Lower lobe of right lung (tissue), 2 donors: Measurements from ENCODE around the gene SMAD6. TPM values are rescaled to one million over a fixed set of nuclear protein-coding genes. Genes with fewer than 3 reads are reported as not detected.
A peak's percentile ranks its signal among the peaks of the same experiment; 100 is the strongest.

Source experiments
- ATAC-seq, 2 donors: fragments of 200-7000 bp; cut with Tn5 transposase; one replicate each; pipeline ENCODE4 v1.9.1; 2020 to 2022; ENCODE audit warnings: mild to moderate bottlenecking in 2 of 2, moderate library complexity in 2 of 2
- DNase-seq: peaks from one replicate; pipeline ENCODE4 v3.0.0-alpha.2; 2020
- H3K27ac ChIP-seq: fragments of 200-600 bp; one replicate; pipeline ENCODE4 v1.8.0; 2022
- H3K27me3 ChIP-seq: fragments of 200-600 bp; one replicate; pipeline ENCODE4 v1.8.0; 2022; ENCODE audit warnings: low read depth
- H3K36me3 ChIP-seq: fragments of 200-600 bp; one replicate; pipeline ENCODE4 v1.8.0; 2022; ENCODE audit warnings: mild to moderate bottlenecking
- H3K4me1 ChIP-seq: fragments of 200-600 bp; one replicate; pipeline ENCODE4 v1.8.0; 2022
- H3K4me3 ChIP-seq: fragments of 200-600 bp; one replicate; pipeline ENCODE4 v1.8.0; 2022; ENCODE audit warnings: mild to moderate bottlenecking
- H3K9me3 ChIP-seq: fragments of 200-600 bp; one replicate; pipeline ENCODE4 v1.8.0; 2022
- CTCF ChIP-seq: fragments of 200-600 bp; IDR thresholded peaks from one replicate; pipeline ENCODE4 v1.8.0; 2022; ENCODE audit warnings: antibody characterized with exemption, mild to moderate bottlenecking
- intact Hi-C: fragments of 100-400 bp; cut with DNase I; formaldehyde crosslinking; loops from one replicate; pipeline ENCODE4 v1.11.0; 2022
- total RNA-seq: library from RNA; stranded (reverse); fragmentation: NEBNext Ultra II Directional; extraction: Animal tissue kit (Norgen Biotek cat#: 25700); gene quantifications from one replicate; pipeline ENCODE4 v1.2.1, GENCODE V29; 2021
- donor health status: DM: no; HTN: yes; CAD: no; lungs with severe emphysema.

SMAD6 gene
- total RNA-seq, 1 donor from 2014 or later: 159 TPM

- no peak overlapping the region for H3K27ac ChIP-seq
- H3K9me3 ChIP-seq: no peaks in the 10 kb centered on the region
- no peak overlapping the region for H3K4me3 ChIP-seq
- intact Hi-C loops: no loop called here
- no peaks in the 10 kb centered on the region for H3K36me3 ChIP-seq
- no peaks in the 10 kb centered on the region for H3K27me3 ChIP-seq
- DNase-seq (no peak), ATAC-seq (no peak)
- TF ChIP-seq CTCF: no peak
- peaks cover 27% of the 10 kb centered on the region for H3K4me1 ChIP-seq
Measured at GRCh38 chr15:66675446-66675845, 26.6 kb upstream of the SMAD6 start.

- Histone ChIP-seq H3K27me3 (no peaks in the 10 kb centered on the region), H3K4me1 (peaks cover 27% of the 10 kb centered on the region), H3K9me3 (peaks cover 2% of the 10 kb centered on the region), H3K36me3 (no peaks in the 10 kb centered on the region), H3K27ac (no peak overlapping the region), H3K4me3 (no peak overlapping the region)
- intact Hi-C loops: no loop called here
- no peak for DNase-seq
- ATAC-seq: no peak
- TF ChIP-seq CTCF: no peak
Measured at GRCh38 chr15:66677336-66677735, 24.7 kb upstream of the SMAD6 start.

GRCh38 chr15:66679061-66679656, 22.9 kb upstream of the SMAD6 start:
- H3K4me3 ChIP-seq: no peak overlapping the region
- intact Hi-C loops: no loop called here
- H3K27me3 ChIP-seq: no peaks in the 10 kb centered on the region
- DNase-seq: no peak
- H3K36me3 ChIP-seq: no peaks in the 10 kb centered on the region
- H3K27ac ChIP-seq: peak overlapping the region; percentile 22
- peaks cover 27% of the 10 kb centered on the region for H3K4me1 ChIP-seq
- no peak for ATAC-seq
- no peak for TF ChIP-seq CTCF
- H3K9me3 ChIP-seq: peaks cover 2% of the 10 kb centered on the region

- Histone ChIP-seq H3K4me3 (no peak overlapping the region), H3K36me3 (no peaks in the 10 kb centered on the region), H3K9me3 (peaks cover 2% of the 10 kb centered on the region), H3K27me3 (no peaks in the 10 kb centered on the region), H3K27ac (peak overlapping the region; percentile 22), H3K4me1 (peaks cover 27% of the 10 kb centered on the region)
- no peak for DNase-seq
- TF ChIP-seq CTCF: no peak
- intact Hi-C loops: no loop called here
- peak in 1 of 2 donors; percentile 16 for ATAC-seq
Measured at GRCh38 chr15:66679657-66680108, 22.4 kb upstream of the SMAD6 start.

- no peaks in the 10 kb centered on the region for H3K27me3 ChIP-seq
- H3K27ac ChIP-seq: no peak overlapping the region
- no peak overlapping the region for H3K4me3 ChIP-seq
- no peak for TF ChIP-seq CTCF
- intact Hi-C loops: no loop called here
- H3K4me1 ChIP-seq: peaks cover 24% of the 10 kb centered on the region
- ATAC-seq: no peak
- peaks cover 2% of the 10 kb centered on the region for H3K9me3 ChIP-seq
- H3K36me3 ChIP-seq: no peaks in the 10 kb centered on the region
- no peak for DNase-seq
Measured at GRCh38 chr15:66680502-66680901, 21.5 kb upstream of the SMAD6 start.
